WI38 (cell line): ENCODE data around the gene NSUN6.
A peak's percentile ranks its signal among the peaks of the same experiment; 100 is the strongest.

Source experiments
- H3K4me3 ChIP-seq: 2 replicates; pipeline ENCODE4 v1.5.1; 2011; ENCODE audit warnings: low read depth, mild to moderate bottlenecking, control low read depth, low read length
- TF ChIP-seq, protein P1 (sequence below): IDR thresholded peaks from 2 replicates; pipeline ENCODE4 v1.5.1; 2012; ENCODE audit warnings: low read depth, mild to moderate bottlenecking, control low read depth, low read length

Gene NSUN6

DNA sequence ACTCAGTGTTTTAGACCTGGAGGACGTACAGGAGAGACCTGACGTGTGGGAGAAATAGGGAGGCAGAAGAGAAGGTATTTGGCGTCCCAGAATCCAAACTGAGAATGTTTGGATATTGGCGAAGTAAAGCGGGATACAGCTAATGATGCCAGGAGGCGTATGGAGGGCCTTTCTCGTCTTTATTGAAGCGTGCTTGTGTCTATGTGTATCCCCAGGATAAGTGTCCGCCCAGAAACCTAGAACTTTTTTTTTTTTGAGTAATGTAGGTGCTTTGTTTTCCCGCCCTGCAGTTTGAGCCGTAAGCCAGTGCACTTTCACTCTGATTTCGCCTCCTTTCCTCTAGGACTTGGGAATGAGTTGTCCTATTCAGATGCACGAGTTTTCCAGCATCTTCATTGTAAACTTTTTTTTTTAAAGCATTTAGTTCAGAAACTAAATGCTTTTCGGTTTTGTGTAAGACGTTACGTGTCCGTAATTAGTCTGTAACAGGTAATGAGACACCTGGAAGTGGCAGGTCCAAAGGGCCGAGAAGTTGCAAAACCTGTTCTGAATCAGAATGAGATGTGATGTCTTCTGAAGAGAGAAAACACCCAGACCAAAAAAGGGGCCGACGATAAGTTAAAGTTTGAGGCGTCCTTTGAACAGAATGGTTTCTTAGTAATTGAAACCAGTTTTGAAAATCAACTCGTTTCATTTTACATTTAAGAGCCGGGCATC, 8.6 kb upstream of the NSUN6 start:
- H3K4me3 ChIP-seq: peak overlapping the region; percentile 81
- TF ChIP-seq, protein P1, sequence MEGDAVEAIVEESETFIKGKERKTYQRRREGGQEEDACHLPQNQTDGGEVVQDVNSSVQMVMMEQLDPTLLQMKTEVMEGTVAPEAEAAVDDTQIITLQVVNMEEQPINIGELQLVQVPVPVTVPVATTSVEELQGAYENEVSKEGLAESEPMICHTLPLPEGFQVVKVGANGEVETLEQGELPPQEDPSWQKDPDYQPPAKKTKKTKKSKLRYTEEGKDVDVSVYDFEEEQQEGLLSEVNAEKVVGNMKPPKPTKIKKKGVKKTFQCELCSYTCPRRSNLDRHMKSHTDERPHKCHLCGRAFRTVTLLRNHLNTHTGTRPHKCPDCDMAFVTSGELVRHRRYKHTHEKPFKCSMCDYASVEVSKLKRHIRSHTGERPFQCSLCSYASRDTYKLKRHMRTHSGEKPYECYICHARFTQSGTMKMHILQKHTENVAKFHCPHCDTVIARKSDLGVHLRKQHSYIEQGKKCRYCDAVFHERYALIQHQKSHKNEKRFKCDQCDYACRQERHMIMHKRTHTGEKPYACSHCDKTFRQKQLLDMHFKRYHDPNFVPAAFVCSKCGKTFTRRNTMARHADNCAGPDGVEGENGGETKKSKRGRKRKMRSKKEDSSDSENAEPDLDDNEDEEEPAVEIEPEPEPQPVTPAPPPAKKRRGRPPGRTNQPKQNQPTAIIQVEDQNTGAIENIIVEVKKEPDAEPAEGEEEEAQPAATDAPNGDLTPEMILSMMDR: no peak

DNA sequence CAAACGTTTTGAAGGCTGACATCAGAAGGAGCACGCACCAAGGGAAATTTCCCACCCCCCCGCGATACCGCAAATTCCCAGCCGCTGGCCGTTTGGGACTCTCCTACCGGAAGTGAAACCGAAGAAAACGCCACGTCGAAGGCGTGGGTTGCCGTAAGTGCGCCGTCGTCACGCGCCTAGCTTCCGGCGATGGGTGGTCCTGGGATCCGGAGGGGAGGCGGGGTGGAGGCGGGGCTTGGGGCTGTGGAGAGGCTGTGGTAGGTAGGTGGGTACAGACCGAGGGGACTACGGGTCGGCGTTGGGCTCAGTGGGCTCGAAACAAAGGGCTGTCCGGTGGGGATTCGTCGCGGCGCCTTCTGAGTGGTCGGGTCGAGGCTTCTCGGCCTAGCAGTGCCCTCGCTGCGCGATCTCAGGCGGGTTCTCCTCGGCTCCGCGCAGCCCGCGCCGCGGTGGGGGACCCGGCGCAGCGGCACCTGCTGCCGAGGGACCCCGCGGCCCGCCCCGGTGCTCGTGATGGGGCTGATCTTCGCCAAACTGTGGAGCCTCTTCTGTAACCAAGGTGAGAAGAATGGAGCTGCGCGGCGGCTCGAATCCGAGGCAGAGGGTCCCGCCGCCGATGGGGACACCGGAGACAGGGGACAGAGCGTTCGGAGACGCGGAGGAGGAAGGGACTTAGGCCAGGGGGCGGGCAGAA, 7.9 kb upstream of the NSUN6 start, which contains the start of gene ARL5B:
TSS of gene ARL5B (plus strand) at position 307 of the 694 bp plus-strand sequence. CDS start at position 514, 207 bp downstream.
- TF ChIP-seq, protein P1: no peak
- H3K4me3 ChIP-seq: peak within 1 kb of the TSS; percentile 81

DNA sequence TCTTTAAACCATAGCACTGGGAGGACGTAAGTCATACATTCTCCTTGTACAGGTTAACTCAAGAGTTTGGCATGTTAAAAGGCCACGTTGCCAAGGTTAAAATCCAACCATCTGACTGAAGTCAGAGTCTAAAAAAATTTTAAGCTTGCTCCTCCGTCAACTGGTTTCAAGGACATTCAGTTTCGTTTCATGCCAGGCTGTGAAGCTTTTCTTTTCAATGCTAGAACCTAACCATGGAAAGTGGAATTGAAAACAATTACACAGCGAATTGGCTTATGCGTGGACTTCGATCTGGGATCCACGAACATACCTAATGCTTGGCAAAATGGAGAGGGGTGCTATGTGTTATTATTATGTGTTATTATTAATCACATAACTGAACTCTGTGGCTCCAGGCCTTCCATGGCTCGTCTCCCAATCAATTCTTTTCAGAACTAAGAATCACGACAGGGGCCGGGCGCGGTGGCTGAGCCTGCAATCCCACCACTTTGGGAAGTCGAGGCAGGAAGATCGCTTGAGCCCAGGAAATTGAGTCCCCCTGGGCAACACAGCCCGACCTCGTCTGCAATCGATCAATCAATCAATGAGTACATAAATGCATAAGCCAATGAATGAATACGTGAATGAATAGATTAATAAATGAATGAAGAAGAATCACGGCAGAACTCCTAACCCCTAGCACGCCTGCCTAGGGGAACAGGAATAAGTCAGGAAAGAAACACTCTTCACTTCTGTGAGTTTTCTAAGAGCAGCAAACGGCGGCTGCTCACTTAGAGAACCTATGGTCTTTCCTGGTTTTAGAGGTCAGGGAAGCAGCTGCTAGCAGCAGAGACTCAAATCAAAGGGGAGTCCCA, 7.1 kb upstream of the NSUN6 start:
- TF ChIP-seq, protein P1: no peak
- peak overlapping the region; percentile 81 for H3K4me3 ChIP-seq

DNA sequence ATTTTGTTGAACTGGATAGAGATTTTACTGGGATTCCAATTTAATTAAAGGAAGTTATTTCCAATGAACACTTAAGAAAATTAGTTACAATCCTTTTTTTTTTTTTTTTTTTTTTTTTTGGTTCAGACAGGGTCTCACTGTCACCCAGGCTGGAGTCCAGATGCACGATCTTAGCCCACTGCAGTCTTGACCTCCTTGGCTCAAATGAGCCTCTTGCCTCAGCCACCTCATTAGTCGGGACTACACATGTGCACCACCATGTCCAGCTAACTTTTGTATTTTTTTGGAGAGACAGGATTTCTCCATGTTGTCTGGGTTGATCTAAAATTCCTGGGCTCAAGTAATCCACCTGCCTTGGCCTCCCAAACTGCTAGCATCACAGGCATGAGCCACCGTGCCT, 5.3 kb upstream of the NSUN6 start:
- H3K4me3 ChIP-seq: no peak overlapping the region
- TF ChIP-seq, protein P1: no peak

DNA sequence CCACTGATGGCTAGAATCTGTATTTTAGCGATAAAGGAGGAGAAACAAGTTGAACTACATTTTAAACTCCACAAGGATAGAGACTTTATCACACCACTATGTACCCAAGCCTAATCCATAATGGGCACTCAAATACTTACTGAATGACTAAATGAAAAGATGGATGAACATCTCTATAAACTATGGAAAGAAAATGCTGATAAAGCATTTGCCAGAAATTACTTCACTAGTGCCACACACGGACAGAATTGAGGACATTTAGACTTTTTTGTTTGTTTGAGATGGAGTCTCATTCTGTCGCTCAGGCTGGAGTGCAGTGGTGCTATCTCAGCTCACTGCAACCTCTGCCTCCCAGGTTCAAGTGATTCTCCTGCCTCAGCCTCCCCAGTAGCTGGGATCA, 1.7 kb upstream of the NSUN6 start:
- TF ChIP-seq, protein P1: no peak
- H3K4me3 ChIP-seq: no peak overlapping the region

DNA sequence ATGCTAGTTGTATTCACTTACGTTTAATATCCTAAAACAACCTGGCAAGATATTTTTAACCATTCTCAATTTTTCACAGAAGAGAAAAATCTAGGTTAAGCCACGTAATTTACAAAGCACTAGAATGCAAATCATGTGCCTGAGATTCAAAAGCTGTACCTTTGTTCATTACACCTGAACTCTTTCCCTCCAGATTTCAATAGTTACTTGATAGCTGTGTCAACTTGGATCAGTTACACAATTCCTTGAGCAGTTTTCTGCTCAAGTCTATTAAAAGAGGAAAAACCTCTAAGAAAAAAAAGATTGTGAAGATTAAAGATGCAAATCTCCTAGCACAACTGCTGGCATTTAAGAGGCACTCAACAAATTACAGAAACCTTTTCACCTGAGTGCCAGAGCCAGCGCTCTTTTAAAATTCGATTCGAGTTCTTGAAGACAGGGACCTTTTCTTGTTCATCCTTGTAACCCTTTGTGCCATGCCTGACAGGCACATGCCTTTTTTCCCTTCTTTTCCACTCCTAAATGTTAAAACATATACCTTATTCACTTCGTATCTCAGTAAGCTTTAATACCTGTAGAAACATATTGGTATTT, 886 bp downstream of the NSUN6 start:
- H3K4me3 ChIP-seq: peak overlapping the region; percentile 91
- TF ChIP-seq, protein P1: no peak
